IPS DF 19.7 (cell line): ENCODE measurements around the gene MAL.

Experiments
- DNase-seq: peaks from one replicate; pipeline ENCODE4 v3.0.0-alpha.2; 2013; ENCODE audit warnings: low read depth, low spot score

The MAL gene

GRCh38 chr2:95016616-95017015 is 8.9 kb upstream of the MAL start:
- DNase-seq: no peak

GRCh38 chr2:95017071-95017501 is 8.4 kb upstream of the MAL start:
- DNase-seq: no peak

GRCh38 chr2:95017836-95018235 is 7.7 kb upstream of the MAL start:
- no peak for DNase-seq

DNA sequence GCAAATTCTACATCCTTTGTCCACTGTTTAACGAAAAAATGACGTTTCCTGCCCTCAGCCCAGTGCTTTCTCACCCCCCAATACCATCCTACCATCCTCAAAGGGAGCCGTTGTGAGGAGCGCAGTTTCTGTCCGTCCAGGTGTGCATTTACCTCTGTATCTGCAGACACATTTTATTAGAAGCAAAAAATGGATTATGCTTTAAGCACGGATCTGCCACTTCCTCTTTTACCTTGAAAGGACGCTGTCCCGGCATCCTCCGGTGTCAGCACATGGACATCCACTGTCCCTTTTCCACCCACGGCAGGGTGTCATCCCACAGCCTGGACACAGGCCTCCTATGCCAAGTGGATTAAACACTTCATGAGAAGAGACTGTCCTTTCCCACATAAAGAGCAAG is 7.2 kb upstream of the MAL start:
- DNase-seq: no peak

DNA sequence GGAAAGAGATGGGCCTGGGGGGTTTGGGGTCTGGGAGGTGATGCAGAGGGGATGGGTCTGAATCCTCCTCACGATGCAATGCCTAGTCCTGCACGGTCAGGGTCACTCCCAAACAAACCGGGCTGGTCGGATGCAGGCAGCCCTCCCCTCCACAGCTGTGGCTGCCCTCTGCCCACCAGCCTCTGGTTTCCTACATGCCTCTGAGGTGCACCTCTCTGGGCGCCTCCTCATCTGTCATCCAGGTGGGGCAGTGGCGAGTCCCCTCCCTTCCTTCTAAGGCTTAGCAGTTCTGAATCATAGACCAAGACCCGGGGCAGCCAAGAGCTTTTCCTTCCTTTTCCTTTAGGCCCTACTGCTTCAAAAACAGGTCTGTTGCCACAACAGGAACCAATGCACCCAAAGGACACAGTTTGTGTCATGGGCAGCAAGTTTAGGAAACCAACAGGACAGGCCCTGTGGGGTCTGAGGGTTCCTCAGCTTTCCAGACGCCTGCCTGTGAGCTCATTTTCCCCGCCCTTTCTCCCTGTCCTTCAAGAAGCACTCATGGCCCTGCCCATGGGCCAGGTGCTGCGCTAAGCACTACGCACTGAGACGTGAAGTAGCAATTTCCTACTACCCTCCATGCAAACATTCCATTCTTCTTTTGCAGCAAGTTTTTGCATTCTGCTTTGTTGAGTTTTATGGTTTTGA is 6.5 kb upstream of the MAL start:
- no peak for DNase-seq

- no peak for DNase-seq
Observed at GRCh38 chr2:95019572-95019971, 5.9 kb upstream of the MAL start.

DNA sequence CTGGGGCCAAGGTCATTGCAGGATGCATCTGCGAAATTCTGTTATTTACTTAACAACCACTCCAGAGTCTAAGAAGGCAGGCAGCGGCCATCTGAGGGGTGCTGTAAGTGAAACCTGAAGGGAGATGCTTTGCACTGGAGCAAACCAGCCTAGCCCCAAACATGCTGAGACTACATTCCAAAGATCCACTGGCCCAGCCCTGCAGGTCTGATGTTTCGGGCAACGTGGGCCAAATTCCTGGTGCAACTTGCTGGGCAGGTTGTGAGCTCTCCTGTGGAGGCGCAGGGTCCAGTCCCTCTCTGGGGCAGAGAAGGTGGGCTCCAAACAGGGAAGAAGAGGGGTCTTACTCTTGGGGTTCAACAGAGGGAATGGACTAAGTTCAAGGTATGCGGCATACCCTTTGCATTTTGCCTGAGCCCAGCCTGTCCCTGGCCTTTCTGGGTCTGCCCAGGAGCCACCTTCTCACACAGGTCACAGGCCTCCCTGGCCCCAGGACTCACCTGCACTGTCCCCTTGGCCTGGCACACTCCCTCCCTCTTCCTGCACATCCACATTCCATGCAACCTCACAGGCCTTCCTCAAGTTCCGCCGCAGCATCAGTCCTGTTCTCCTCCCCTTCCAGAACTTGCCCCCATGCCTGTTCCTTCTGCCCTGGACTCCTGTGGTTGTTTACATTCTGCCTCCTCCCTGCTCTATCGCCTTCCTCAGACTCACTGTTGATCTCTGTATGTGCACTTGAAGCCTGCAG is 5.1 kb upstream of the MAL start:
- DNase-seq: no peak

DNA sequence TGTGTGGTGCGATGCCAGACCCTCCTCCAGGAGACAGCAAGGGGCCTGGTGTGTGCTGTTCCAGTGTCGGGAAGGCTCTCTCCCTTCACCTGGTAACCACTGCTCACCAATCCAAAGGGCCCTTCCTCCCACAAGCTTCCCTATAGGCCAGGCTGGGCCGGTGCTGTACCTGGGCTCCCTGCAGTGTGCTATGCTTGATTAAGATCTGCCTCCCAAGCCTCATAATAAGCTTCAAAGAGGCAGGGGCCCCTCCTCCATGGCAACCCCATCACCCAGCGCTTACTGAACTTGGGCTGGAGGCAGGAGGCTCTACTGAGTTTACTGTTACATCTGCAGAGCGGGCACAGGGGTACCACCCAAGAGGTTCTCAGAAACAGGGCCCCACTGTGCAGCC is 4.5 kb upstream of the MAL start:
- DNase-seq: no peak

- no peak for DNase-seq
Observed at GRCh38 chr2:95021847-95022246, 3.7 kb upstream of the MAL start.

- no peak for DNase-seq
Observed at GRCh38 chr2:95022309-95023221, 2.9 kb upstream of the MAL start.

GRCh38 chr2:95023222-95023597 is 2.3 kb upstream of the MAL start:
- DNase-seq: no peak

DNA sequence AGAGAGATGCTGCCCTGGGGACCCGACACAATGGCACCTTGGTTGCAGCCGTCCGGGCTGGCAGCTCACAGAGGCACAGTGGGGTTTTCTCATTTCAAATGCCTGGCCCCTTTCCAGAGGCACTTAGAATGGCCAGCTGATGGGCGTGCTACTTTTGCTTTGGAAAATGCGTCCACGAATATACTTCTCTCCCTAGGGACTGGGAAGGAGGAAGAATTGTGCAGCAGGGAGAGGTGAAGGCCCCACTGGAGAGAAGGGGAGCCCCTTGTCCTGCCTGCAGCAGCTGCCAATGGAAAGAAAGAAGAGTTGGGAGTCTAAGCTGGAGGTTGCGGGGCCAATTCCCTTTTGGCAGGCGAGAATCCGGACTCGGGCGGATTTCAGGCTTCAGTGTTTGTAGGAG is 1.1 kb upstream of the MAL start:
- DNase-seq: no peak

DNA sequence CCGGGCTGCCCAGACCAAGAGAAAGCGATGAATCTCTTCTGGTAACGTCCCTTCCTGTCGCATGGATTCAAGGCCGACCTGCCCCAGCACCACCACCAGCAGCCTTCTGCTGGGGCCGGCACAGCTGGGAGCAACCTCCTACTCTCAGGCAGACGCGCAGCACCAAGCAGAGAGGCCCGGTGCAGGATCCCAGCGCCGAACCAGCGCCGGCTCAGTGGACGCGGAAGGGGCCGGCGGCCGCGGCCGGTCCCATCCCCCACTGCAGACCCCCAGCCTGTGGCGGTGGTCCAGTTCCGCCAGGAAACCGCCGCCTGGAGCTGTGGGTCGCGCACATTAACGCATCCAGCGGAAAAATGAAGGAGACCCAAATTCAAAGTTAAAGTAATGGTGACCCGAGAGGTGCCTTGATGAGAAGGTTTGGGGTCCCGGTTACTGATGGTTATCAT is 525 bp upstream of the MAL start:
- no peak for DNase-seq

DNA sequence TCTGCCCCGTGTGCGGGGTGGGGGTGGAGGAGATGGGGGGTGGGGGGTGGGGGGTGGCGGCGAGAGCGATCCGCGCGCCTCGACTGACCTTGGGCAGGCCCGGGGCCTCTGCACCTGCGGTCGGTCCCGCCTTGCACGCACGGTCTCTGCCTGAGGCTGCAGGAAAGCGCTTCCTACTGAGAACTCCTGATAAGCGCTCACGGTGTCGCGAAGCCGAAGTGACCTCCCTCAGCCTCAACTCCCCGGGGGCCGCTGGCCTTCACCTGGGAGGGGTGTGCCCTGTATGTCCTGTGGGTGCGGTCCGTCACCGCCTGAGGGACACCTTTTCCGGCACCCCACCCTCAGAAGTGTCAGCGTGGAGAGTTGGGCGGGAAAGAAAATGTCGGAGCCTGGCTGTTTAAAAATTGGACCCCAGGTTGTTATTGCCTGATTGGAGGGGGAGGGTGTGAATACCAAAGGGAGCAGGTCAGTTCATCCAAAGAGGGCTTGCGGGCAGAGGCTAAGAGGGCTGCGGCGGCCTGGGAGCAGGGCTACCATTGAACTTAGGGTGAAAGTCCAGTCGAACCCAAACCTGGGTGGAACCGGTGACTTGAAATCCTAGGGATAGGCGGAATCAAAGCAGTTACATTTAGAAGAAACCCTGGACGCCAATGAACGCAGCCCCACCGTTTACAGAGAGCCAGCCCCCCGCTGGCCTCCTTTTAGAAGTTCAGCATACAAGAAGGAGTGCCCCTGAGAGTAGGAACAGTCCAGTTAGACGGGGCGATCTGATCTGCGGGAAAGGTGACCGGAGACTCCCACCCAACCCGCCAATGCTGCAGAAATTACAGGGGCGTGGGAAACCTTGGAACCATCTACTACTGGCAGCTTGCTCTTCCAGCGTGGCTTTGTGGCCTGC is 1.2 kb downstream of the MAL start:
- no peak for DNase-seq

- no peak for DNase-seq
Observed at GRCh38 chr2:95027369-95027720, 1.8 kb downstream of the MAL start.

DNA sequence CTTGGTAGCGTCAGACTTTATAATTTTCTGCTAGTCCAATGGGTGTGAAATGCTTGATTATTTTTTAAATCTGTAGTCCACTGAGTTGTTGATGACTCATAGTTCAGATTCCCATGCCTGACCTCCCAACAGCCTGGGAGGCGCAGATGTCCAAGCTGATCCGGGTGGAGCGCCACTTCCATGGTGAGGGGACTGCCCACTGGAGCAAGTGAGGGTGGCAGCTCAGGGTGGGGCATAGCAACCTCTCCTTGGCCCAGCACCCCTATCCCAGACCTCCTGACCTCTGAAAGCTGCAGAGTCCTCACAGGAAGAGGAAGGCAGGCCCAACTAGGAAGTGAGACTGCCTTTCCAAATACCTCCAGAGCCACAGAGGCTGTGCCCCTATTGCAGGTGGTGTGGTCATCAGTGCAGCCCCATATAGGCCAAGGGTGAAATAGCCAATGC is 4.4 kb downstream of the MAL start:
- no peak for DNase-seq

GRCh38 chr2:95030496-95030895 is 5.0 kb downstream of the MAL start:
- DNase-seq: no peak

GRCh38 chr2:95031076-95031725 is 5.7 kb downstream of the MAL start:
- DNase-seq: no peak

GRCh38 chr2:95031726-95032116 is 6.2 kb downstream of the MAL start:
- no peak for DNase-seq

DNA sequence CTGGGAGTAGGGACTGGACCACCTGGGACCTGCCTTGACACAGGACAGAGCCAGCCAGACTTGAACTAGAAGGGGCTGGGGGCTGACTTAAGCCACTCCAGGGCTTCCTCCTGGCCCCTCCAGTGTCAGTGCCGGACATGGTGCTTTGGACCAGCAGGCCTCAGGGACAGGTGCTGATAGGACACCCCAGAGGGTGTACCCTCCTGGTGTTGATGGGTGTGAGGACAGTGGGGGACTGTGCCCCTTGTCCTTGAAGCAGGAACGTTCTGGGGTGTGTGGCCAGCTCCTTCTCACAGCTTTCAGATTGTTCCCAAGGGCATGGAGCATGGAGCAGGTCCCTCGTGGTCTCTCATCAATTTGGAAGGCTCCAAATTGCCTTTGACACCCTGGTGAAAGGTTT is 6.8 kb downstream of the MAL start:
- DNase-seq: no peak
